PC-9 (cell line): ENCODE data around the gene NFS1. TPM values are rescaled to one million over a fixed set of nuclear protein-coding genes. Genes with fewer than 3 reads are reported as not detected.
A peak's percentile ranks its signal among the peaks of the same experiment; 100 is the strongest.

Source experiments
- BruUV-seq: library from RNA; stranded (reverse); fragments of 400-500 nt; replicated peaks from 2 replicates; lab custom pipeline; 2021; lab: Mats Ljungman, UMichigan
- CTCF ChIA-PET: fragments of 300-600 bp; sonication (Branson Sonifier 250); formaldehyde crosslinking; loops from one replicate; lab custom pipeline; 2022; ENCODE audit warnings: antibody characterized with exemption; lab: Charles Lee
- POLR2A ChIA-PET: fragments of 300-600 bp; sonication (Branson Sonifier 250); formaldehyde crosslinking; loops from one replicate; lab custom pipeline; 2022; ENCODE audit warnings: antibody characterized with exemption; ENCODE audit not compliant: unreplicated experiment; lab: Charles Lee
- DNase-seq, 2 experiments: peaks; one replicate each; pipeline versions ENCODE4 v3.0.0 to v3.0.0-alpha.2; 2015 to 2022; ENCODE audit warnings: mixed read lengths in 1 of 2
- H2AFZ ChIP-seq: fragments of 200-600 bp; sonication (generic); 2 replicates; pipeline ENCODE4 v1.8.1; 2017; ENCODE audit warnings: antibody characterized with exemption
- H3F3A ChIP-seq: fragments of 200-600 bp; sonication (generic); 2 replicates; pipeline ENCODE4 v1.8.1; 2017; ENCODE audit warnings: antibody characterized with exemption, mild to moderate bottlenecking, low read depth; ENCODE audit not compliant: insufficient read depth
- H3K27ac ChIP-seq: fragments of 200-600 bp; sonication (generic); 2 replicates; pipeline ENCODE4 v1.6.1; 2016; ENCODE audit warnings: mixed run types
- H3K27me3 ChIP-seq: fragments of 200-600 bp; sonication (generic); 2 replicates; pipeline ENCODE4 v1.6.1; 2016; ENCODE audit warnings: low read depth, mixed run types; ENCODE audit not compliant: insufficient read depth
- H3K36me3 ChIP-seq: fragments of 200-600 bp; sonication (generic); 2 replicates; pipeline ENCODE4 v1.6.1; 2016; ENCODE audit warnings: low read depth, mixed run types
- H3K4me1 ChIP-seq: fragments of 200-600 bp; sonication (generic); replicated peaks from 2 replicates; pipeline ENCODE4 v1.6.1; 2016; ENCODE audit warnings: mixed run types; ENCODE audit not compliant: insufficient read depth
- H3K4me2 ChIP-seq: fragments of 200-600 bp; sonication (generic); 2 replicates; pipeline ENCODE4 v1.6.1; 2017; ENCODE audit warnings: mixed run types
- H3K4me3 ChIP-seq: fragments of 200-600 bp; sonication (generic); 2 replicates; pipeline ENCODE4 v1.6.1; 2016; ENCODE audit warnings: mixed run types
- H3K79me2 ChIP-seq: fragments of 200-600 bp; sonication (generic); 2 replicates; pipeline ENCODE4 v1.6.1; 2017; ENCODE audit warnings: low read depth, mixed run types
- H3K9me2 ChIP-seq: fragments of 200-600 bp; sonication (generic); 2 replicates; pipeline ENCODE4 v1.8.1; 2017; ENCODE audit warnings: mild to moderate bottlenecking; ENCODE audit not compliant: insufficient read depth
- H3K9me3 ChIP-seq: fragments of 200-600 bp; sonication (generic); 2 replicates; pipeline ENCODE4 v1.8.1; 2016; ENCODE audit warnings: low read depth; ENCODE audit not compliant: insufficient read depth
- H4K20me1 ChIP-seq: fragments of 200-600 bp; sonication (generic); 2 replicates; pipeline ENCODE4 v1.8.1; 2017; ENCODE audit not compliant: insufficient read depth
- EZH2 ChIP-seq: fragments of 200-600 bp; sonication (generic); IDR thresholded peaks from 2 replicates; pipeline ENCODE4 v1.8.0; 2017; ENCODE audit warnings: antibody characterized with exemption, low read depth
- intact Hi-C: fragments of 100-400 bp; cut with micrococcal nuclease; formaldehyde crosslinking; loops from one replicate; pipeline ENCODE4 v1.10.0; 2022; ENCODE audit not compliant: unreplicated experiment
- total RNA-seq: library from RNA; stranded (reverse); gene quantifications from 2 replicates; pipeline ENCODE4 v1.2.3, GENCODE V29; 2021
- TF ChIP-seq, protein P1 (sequence below): fragments of 200-600 bp; sonication (generic); conservative IDR thresholded peaks from 2 replicates; pipeline ENCODE4 v1.6.1; 2017; ENCODE audit warnings: mixed run types, antibody characterized with exemption, mild to moderate bottlenecking, moderate library complexity

Gene NFS1
- total RNA-seq, 1 experiment from 2014 or later = 65.0 TPM

DNA sequence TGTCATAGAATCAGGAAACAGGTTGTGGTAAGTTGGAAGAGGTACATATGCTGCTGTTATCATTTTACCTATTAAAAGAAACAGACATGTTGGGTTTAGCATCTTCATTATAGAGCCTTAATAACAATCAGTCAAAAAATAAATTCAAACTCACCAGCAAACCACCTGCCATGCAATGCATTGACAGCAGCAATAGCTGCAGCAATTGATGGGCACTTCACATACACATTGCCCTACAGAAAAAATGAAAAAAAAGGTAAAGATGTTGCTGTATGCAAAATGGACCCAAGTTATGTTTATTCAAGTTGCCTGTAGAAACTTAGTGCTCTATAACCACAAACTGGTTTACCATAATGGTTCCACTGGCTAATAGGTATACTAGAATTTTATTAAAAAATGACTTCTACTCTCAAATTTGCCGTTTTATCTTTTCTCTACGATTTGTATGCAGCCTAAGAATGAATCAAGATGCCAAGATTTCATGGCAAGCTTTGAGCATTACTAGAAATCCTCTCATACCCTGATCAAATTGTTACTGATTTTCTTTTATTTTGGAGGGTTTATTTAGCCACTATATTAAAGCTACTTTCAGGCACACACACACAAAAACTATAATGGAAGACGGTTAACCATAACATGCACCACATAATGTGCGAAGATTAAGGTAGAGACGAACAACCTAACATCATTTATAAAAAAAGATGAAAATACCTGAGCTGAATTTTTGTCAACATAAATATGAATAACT, 5.5 kb upstream of the NFS1 start:
- no peak overlapping the region for H3K4me3 ChIP-seq
- no peak for TF ChIP-seq EZH2
- TF ChIP-seq, protein P1, sequence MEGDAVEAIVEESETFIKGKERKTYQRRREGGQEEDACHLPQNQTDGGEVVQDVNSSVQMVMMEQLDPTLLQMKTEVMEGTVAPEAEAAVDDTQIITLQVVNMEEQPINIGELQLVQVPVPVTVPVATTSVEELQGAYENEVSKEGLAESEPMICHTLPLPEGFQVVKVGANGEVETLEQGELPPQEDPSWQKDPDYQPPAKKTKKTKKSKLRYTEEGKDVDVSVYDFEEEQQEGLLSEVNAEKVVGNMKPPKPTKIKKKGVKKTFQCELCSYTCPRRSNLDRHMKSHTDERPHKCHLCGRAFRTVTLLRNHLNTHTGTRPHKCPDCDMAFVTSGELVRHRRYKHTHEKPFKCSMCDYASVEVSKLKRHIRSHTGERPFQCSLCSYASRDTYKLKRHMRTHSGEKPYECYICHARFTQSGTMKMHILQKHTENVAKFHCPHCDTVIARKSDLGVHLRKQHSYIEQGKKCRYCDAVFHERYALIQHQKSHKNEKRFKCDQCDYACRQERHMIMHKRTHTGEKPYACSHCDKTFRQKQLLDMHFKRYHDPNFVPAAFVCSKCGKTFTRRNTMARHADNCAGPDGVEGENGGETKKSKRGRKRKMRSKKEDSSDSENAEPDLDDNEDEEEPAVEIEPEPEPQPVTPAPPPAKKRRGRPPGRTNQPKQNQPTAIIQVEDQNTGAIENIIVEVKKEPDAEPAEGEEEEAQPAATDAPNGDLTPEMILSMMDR = no peak
- H3K27me3 ChIP-seq = no peaks in the 10 kb centered on the region
- peaks cover 92% of the 10 kb centered on the region for H4K20me1 ChIP-seq
- BruUV-seq = no TSS peak
- CTCF ChIA-PET = interaction anchor here (0.6 kb wide), 1 partner anchor 1584 kb away, joined by 16 read pairs; no protein-coding TSS in a partner anchor
- no peak overlapping the region for H3K4me2 ChIP-seq
- intact Hi-C loops = loop anchor here (5.0 kb wide), 1 partner anchor 192 kb away; no protein-coding TSS in a partner anchor
- DNase-seq = no peak
- H2AFZ ChIP-seq = no peak overlapping the region
- POLR2A ChIA-PET = no interaction called here
- H3K79me2 ChIP-seq = peaks cover 51% of the 10 kb centered on the region
- H3K27ac ChIP-seq = no peak overlapping the region
- H3K4me1 ChIP-seq = peaks cover 13% of the 10 kb centered on the region; the same call in 1 of the 2 replicates
- no peaks in the 10 kb centered on the region for H3K9me2 ChIP-seq
- H3K9me3 ChIP-seq = no peaks in the 10 kb centered on the region
- peaks cover 62% of the 10 kb centered on the region for H3K36me3 ChIP-seq
- H3F3A ChIP-seq = peaks cover 100% of the 10 kb centered on the region

DNA sequence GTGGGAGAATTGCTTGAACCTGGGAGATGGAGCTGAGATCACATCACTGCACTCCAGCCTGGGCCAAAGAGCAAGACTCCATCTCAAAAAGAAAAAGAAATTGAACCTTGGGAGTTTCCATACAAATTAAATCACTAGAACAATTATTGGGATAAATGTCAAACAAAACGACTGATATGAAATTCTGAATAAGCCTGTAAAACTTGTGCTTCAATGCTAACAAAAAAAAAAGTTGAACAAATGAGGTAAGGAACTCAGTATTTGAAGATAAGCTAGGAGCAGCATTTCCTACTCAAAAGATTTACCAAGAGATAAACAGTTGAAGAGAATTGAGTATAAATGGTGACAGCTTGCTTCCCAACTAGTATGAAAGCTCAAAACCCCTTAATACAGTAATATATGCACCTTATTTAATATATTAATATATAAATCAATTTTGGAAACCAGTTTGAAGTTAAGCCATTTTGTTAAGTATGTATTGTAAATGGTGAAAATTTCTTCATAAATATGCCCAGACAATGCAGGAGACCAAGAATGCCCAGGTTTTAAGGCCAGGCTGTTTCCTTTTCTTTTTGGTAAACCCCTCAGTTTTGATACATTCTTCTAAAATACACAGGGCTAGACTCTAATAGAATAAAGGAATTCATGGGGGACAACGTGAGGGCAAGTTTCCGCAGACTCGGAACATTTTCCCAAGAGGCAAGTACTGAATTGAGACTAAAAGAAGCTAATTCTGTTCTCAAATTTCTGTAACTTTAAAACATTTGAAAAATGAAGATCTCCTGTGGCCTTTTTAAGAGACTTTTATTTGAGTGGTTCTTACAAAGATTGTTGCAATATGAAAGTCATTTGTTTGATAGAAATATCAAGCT, 3.9 kb upstream of the NFS1 start:
- H3K9me2 ChIP-seq = no peaks in the 10 kb centered on the region
- H3K27me3 ChIP-seq = no peaks in the 10 kb centered on the region
- no peak for DNase-seq
- intact Hi-C loops = loop anchor here (5.0 kb wide), 1 partner anchor 191 kb away; no protein-coding TSS in a partner anchor
- BruUV-seq = no TSS peak
- H3F3A ChIP-seq = peaks cover 87% of the 10 kb centered on the region
- no peak overlapping the region for H3K4me3 ChIP-seq
- peaks cover 75% of the 10 kb centered on the region for H4K20me1 ChIP-seq
- ChIA-PET CTCF (interaction anchor here (0.6 kb wide), 1 partner anchor 39 kb away, joined by 4 read pairs; no protein-coding TSS in a partner anchor), POLR2A (interaction anchor here (0.5 kb wide), 1 partner anchor 314 kb away, joined by 3 read pairs; no protein-coding TSS in a partner anchor)
- H3K4me2 ChIP-seq = no peak overlapping the region
- peaks cover 48% of the 10 kb centered on the region for H3K79me2 ChIP-seq
- peaks cover 46% of the 10 kb centered on the region for H3K36me3 ChIP-seq
- H3K27ac ChIP-seq = 0 out of 2 replicates have a peak overlapping the region, but pooled peaks have one; percentile 36
- H3K4me1 ChIP-seq = peaks cover 19% of the 10 kb centered on the region
- TF ChIP-seq EZH2 = no peak
- TF ChIP-seq, protein P1 = no peak
- no peak overlapping the region for H2AFZ ChIP-seq
- H3K9me3 ChIP-seq = no peaks in the 10 kb centered on the region
